ENCODE measurements around the gene FAM83F. TPM values are rescaled to one million over a fixed set of nuclear protein-coding genes. Genes with fewer than 3 reads are reported as not detected.

FAM83F gene
- total and polyA plus RNA-seq, 3 experiments from 2014 or later: 0.01 to 0.51 (median 0.33) TPM

- Histone ChIP-seq H3K36me3 (ENCODE audit: insufficient read depth, low read length) (no peaks in the 10 kb centered on the region), H3K4me3 (ENCODE audit: low read length) (no peak overlapping the region), H3K27me3 (ENCODE audit: insufficient read depth, low read length, poor library complexity, severe bottlenecking) (no peaks in the 10 kb centered on the region), H3K9me3 (ENCODE audit: low read length) (no peaks in the 10 kb centered on the region), H3K4me1 (ENCODE audit: insufficient read depth, low read length) (peaks cover 44% of the 10 kb centered on the region), H3K27ac (ENCODE audit: low read depth, low read length) (no peak overlapping the region)
- CTCF ChIA-PET: no interaction called here
- Mint-ChIP-seq H3K4me3 (peak overlapping the region in 1 of 7 donors; percentile 21), H3K9me3 (no peaks in the 10 kb centered on the region), H3K27ac (no peak overlapping the region), H3K4me1 (peaks cover 70 to 83% (median 75%) of the 10 kb centered on the region in 3 donors), H3K27me3 (no peaks in the 10 kb centered on the region), H3K36me3 (peaks cover 0 to 14% (median 0%) of the 10 kb centered on the region in 3 donors)
- POLR2A ChIA-PET: no interaction called here
- DNase-seq: no peak
Measured at GRCh38 chr22:40070701-40071100, 75.9 kb downstream of the FAM83F start.

- no peak for DNase-seq
- H3K27me3 Mint-ChIP-seq: no peaks in the 10 kb centered on the region
- H3K27ac Mint-ChIP-seq: no peak overlapping the region
- POLR2A ChIA-PET: interaction anchor here (0.5 kb wide), 1 partner anchor 72 kb away, joined by 5 read pairs; no protein-coding TSS in a partner anchor
- H3K9me3 ChIP-seq (ENCODE audit: low read length): no peaks in the 10 kb centered on the region
- H3K4me3 Mint-ChIP-seq: no peak overlapping the region
- no peaks in the 10 kb centered on the region for H3K9me3 Mint-ChIP-seq
- H3K36me3 Mint-ChIP-seq: peaks cover 0 to 14% (median 0%) of the 10 kb centered on the region in 3 donors
- H3K4me1 ChIP-seq (ENCODE audit: insufficient read depth, low read length): peaks cover 47% of the 10 kb centered on the region
- H3K4me1 Mint-ChIP-seq: peaks cover 70 to 83% (median 75%) of the 10 kb centered on the region in 3 donors
- H3K36me3 ChIP-seq (ENCODE audit: insufficient read depth, low read length): no peaks in the 10 kb centered on the region
- H3K27ac ChIP-seq (ENCODE audit: low read depth, low read length): no peak overlapping the region
- no peaks in the 10 kb centered on the region for H3K27me3 ChIP-seq (ENCODE audit: insufficient read depth, low read length, poor library complexity, severe bottlenecking)
- CTCF ChIA-PET: no interaction called here
- H3K4me3 ChIP-seq (ENCODE audit: low read length): no peak overlapping the region
Measured at GRCh38 chr22:40071720-40072119, 77.0 kb downstream of the FAM83F start.

GRCh38 chr22:40076702-40077645 lies 82.2 kb downstream of the FAM83F start:
- Histone ChIP-seq H3K4me1 (ENCODE audit: insufficient read depth, low read length) (peaks cover 52% of the 10 kb centered on the region), H3K27ac (ENCODE audit: low read depth, low read length) (no peak overlapping the region), H3K9me3 (ENCODE audit: low read length) (no peaks in the 10 kb centered on the region), H3K27me3 (ENCODE audit: insufficient read depth, low read length, poor library complexity, severe bottlenecking) (no peaks in the 10 kb centered on the region), H3K36me3 (ENCODE audit: insufficient read depth, low read length) (no peaks in the 10 kb centered on the region), H3K4me3 (ENCODE audit: low read length) (no peak overlapping the region)
- Mint-ChIP-seq H3K9me3 (no peaks in the 10 kb centered on the region), H3K4me1 (peaks cover 55 to 63% (median 58%) of the 10 kb centered on the region in 3 donors), H3K4me3 (peak overlapping the region in 5 of 7 donors; percentile 12 to 46 (median 41)), H3K36me3 (peaks cover 0 to 9% (median 2%) of the 10 kb centered on the region in 3 donors), H3K27me3 (no peaks in the 10 kb centered on the region), H3K27ac (peak overlapping the region in 7 of 8 donors; percentile 1 to 99 (median 68))
- DNase-seq: no peak
- CTCF ChIA-PET: no interaction called here
- POLR2A ChIA-PET: no interaction called here

DNA sequence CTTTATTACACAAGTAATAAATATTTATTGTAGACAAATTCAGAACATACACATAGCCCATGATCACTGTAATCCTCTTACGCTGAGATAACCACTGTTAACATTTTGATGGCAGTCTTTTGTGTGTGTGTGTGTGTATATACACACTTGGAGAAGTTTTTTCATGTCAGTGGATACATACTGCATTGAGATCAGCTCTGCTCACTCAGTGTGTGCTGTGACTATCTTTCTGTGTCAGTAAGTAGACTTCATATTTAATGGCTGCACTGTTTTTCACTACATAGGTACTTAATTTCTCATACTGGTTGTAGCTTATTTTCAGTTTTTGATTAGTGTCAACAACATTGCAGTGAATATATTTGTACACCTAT lies 82.9 kb downstream of the FAM83F start:
- Histone ChIP-seq H3K9me3 (ENCODE audit: low read length) (no peaks in the 10 kb centered on the region), H3K4me1 (ENCODE audit: insufficient read depth, low read length) (peaks cover 59% of the 10 kb centered on the region), H3K4me3 (ENCODE audit: low read length) (no peak overlapping the region), H3K27ac (ENCODE audit: low read depth, low read length) (no peak overlapping the region), H3K36me3 (ENCODE audit: insufficient read depth, low read length) (no peaks in the 10 kb centered on the region), H3K27me3 (ENCODE audit: insufficient read depth, low read length, poor library complexity, severe bottlenecking) (no peaks in the 10 kb centered on the region)
- DNase-seq: no peak
- ChIA-PET CTCF (interaction anchor here (0.6 kb wide), 1 partner anchor 21 kb away, joined by 3 read pairs; no protein-coding TSS in a partner anchor), POLR2A (no interaction called here)
- Mint-ChIP-seq H3K27me3 (no peaks in the 10 kb centered on the region), H3K36me3 (peaks cover 0 to 9% (median 2%) of the 10 kb centered on the region in 3 donors), H3K27ac (peak overlapping the region in 1 of 8 donors; percentile 8), H3K9me3 (no peaks in the 10 kb centered on the region), H3K4me3 (peak overlapping the region in 1 of 7 donors; percentile 41), H3K4me1 (peaks cover 50 to 58% (median 53%) of the 10 kb centered on the region in 3 donors)

DNA sequence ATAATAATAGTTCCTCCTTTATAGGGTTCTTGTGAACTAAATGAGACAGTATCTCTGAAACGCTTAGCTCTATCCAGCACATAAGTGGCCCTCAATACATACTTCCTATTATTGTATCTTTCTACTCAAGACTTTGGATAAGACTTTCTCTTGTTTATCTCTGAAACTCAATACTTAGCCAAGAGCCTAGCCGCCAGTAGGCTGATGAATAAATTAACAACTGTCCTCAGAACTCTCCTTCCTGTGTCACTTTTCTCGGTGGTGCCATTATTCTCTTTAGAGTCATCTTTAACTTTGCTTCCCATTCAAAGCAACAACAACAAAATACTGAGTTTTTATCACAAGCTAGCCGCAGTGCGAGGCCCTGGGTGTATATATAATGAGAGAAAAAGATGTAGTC lies 86.9 kb downstream of the FAM83F start:
- peaks cover 19 to 42% (median 36%) of the 10 kb centered on the region in 3 donors for H3K4me1 Mint-ChIP-seq
- H3K36me3 ChIP-seq (ENCODE audit: insufficient read depth, low read length): no peaks in the 10 kb centered on the region
- POLR2A ChIA-PET: interaction anchor here (0.5 kb wide), 1 partner anchor 274 kb away, joined by 3 read pairs; no protein-coding TSS in a partner anchor
- no peak overlapping the region for H3K27ac Mint-ChIP-seq
- H3K4me3 Mint-ChIP-seq: peak overlapping the region in 1 of 7 donors; percentile 24
- no peaks in the 10 kb centered on the region for H3K9me3 ChIP-seq (ENCODE audit: low read length)
- no peak for DNase-seq
- no peak overlapping the region for H3K4me3 ChIP-seq (ENCODE audit: low read length)
- no peaks in the 10 kb centered on the region for H3K9me3 Mint-ChIP-seq
- peaks cover 68% of the 10 kb centered on the region for H3K4me1 ChIP-seq (ENCODE audit: insufficient read depth, low read length)
- H3K27me3 Mint-ChIP-seq: no peaks in the 10 kb centered on the region
- H3K27ac ChIP-seq (ENCODE audit: low read depth, low read length): no peak overlapping the region
- no peaks in the 10 kb centered on the region for H3K27me3 ChIP-seq (ENCODE audit: insufficient read depth, low read length, poor library complexity, severe bottlenecking)
- CTCF ChIA-PET: no interaction called here
- peaks cover 0 to 6% (median 2%) of the 10 kb centered on the region in 3 donors for H3K36me3 Mint-ChIP-seq

- no peaks in the 10 kb centered on the region for H3K9me3 Mint-ChIP-seq
Measured at GRCh38 chr22:40082184-40082583, 87.4 kb downstream of the FAM83F start.

DNA sequence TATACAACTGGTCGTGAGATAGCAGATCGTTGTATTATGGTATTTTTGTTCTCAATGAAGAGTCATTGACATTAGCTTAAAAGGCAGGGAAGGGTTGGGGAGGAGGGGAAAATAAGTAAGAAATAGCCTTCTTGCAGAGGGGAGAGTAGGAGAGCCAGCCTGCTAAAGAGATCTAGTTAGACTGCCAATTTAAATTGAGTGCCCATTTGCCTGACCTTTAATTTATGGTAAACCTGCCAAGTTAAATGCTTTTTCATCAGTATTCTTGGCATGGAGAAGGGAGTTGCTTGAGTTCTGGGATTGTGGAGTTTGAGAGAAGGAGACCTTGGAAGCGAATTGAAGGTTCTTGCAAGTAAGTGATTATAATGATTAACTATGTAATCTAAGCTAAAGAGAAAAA lies 89.0 kb downstream of the FAM83F start:
- H3K4me1 ChIP-seq (ENCODE audit: insufficient read depth, low read length): peaks cover 64% of the 10 kb centered on the region
- no peak overlapping the region for H3K27ac ChIP-seq (ENCODE audit: low read depth, low read length)
- Mint-ChIP-seq H3K4me1 (peaks cover 12 to 49% (median 35%) of the 10 kb centered on the region in 3 donors), H3K4me3 (no peak overlapping the region), H3K27me3 (no peaks in the 10 kb centered on the region), H3K36me3 (peaks cover 0 to 6% (median 2%) of the 10 kb centered on the region in 3 donors), H3K9me3 (no peaks in the 10 kb centered on the region), H3K27ac (no peak overlapping the region)
- no peak for DNase-seq
- POLR2A ChIA-PET: no interaction called here
- H3K27me3 ChIP-seq (ENCODE audit: insufficient read depth, low read length, poor library complexity, severe bottlenecking): no peaks in the 10 kb centered on the region
- H3K9me3 ChIP-seq (ENCODE audit: low read length): no peaks in the 10 kb centered on the region
- H3K4me3 ChIP-seq (ENCODE audit: low read length): no peak overlapping the region
- no peaks in the 10 kb centered on the region for H3K36me3 ChIP-seq (ENCODE audit: insufficient read depth, low read length)
- CTCF ChIA-PET: no interaction called here

More at GRCh38 chr22:40082184-40082583, 87.4 kb downstream of the FAM83F start:
- ChIA-PET POLR2A (no interaction called here), CTCF (no interaction called here)
- Histone ChIP-seq H3K4me1 (ENCODE audit: insufficient read depth, low read length) (peaks cover 64% of the 10 kb centered on the region), H3K27ac (ENCODE audit: low read depth, low read length) (no peak overlapping the region), H3K9me3 (ENCODE audit: low read length) (no peaks in the 10 kb centered on the region), H3K36me3 (ENCODE audit: insufficient read depth, low read length) (no peaks in the 10 kb centered on the region), H3K4me3 (ENCODE audit: low read length) (no peak overlapping the region), H3K27me3 (ENCODE audit: insufficient read depth, low read length, poor library complexity, severe bottlenecking) (no peaks in the 10 kb centered on the region)
- DNase-seq: no peak
- Mint-ChIP-seq H3K27ac (no peak overlapping the region), H3K27me3 (no peaks in the 10 kb centered on the region), H3K4me3 (no peak overlapping the region), H3K4me1 (peaks cover 14 to 42% (median 37%) of the 10 kb centered on the region in 3 donors), H3K36me3 (peaks cover 0 to 6% (median 2%) of the 10 kb centered on the region in 3 donors)

GRCh38 chr22:40084246-40084645 lies 89.5 kb downstream of the FAM83F start:
- Mint-ChIP-seq H3K36me3 (peaks cover 0 to 6% (median 2%) of the 10 kb centered on the region in 3 donors), H3K4me3 (no peak overlapping the region), H3K27me3 (no peaks in the 10 kb centered on the region), H3K4me1 (peaks cover 13 to 47% (median 36%) of the 10 kb centered on the region in 3 donors), H3K27ac (no peak overlapping the region), H3K9me3 (no peaks in the 10 kb centered on the region)
- peaks cover 64% of the 10 kb centered on the region for H3K4me1 ChIP-seq (ENCODE audit: insufficient read depth, low read length)
- H3K27ac ChIP-seq (ENCODE audit: low read depth, low read length): no peak overlapping the region
- DNase-seq: no peak
- ChIA-PET CTCF (no interaction called here), POLR2A (no interaction called here)
- H3K9me3 ChIP-seq (ENCODE audit: low read length): no peaks in the 10 kb centered on the region
- no peak overlapping the region for H3K4me3 ChIP-seq (ENCODE audit: low read length)
- H3K36me3 ChIP-seq (ENCODE audit: insufficient read depth, low read length): no peaks in the 10 kb centered on the region
- H3K27me3 ChIP-seq (ENCODE audit: insufficient read depth, low read length, poor library complexity, severe bottlenecking): no peaks in the 10 kb centered on the region

All from CD8-positive, alpha-beta memory T cell (primary cell).